Measurements from ENCODE around the gene SIRT4.
"Not testable (repeated sequence)": the region's sequence is repeated elsewhere in the genome, so short reads cannot be mapped to it uniquely, and the experiment has no call there.

Gene SIRT4

DNA sequence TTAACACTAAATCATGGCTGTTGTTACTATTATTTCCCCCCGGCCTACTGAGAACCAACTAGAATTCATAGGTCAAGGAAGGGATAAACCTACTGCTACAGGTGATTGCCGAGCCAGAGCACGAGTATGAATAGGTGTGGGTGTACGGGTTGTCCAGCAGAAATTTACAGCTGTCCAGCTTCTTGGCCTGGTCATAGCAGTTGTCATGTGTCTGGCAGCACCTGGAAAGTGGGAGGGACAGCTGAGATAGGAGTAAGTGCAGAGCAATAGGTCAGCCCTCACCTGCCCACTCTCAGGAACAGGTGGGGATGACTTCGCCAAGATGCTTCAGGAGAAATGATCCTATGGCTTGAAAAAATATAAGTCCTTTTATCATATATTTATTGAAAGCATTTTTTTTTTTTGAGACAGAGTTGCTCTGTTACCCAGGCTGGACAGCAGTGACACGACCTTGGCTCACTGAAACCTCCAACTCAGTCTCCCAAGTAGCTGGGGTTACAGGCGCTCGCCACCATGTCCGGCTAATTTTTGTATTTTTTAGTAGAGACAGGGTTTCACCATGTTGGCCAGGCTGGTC is 22.8 kb downstream of the SIRT4 start:
- no peak overlapping the region for H3K27ac ChIP-seq (ENCODE audit: low read length)
- peaks cover 4% of the 10 kb centered on the region for H3K27me3 ChIP-seq (ENCODE audit: control insufficient read depth, insufficient read depth, low read length)
- no peak overlapping the region for H3K9ac ChIP-seq (ENCODE audit: low read length)
- no peaks in the 10 kb centered on the region for H3K4me1 ChIP-seq (ENCODE audit: control insufficient read depth, low read depth, low read length)
- H3K36me3 ChIP-seq (ENCODE audit: control insufficient read depth, low read depth, low read length), result no peaks in the 10 kb centered on the region
- H3K9me3 ChIP-seq (ENCODE audit: control insufficient read depth, low read depth, low read length), result no peaks in the 10 kb centered on the region
- H3K4me3 ChIP-seq (ENCODE audit: low read length), result no peak overlapping the region

DNA sequence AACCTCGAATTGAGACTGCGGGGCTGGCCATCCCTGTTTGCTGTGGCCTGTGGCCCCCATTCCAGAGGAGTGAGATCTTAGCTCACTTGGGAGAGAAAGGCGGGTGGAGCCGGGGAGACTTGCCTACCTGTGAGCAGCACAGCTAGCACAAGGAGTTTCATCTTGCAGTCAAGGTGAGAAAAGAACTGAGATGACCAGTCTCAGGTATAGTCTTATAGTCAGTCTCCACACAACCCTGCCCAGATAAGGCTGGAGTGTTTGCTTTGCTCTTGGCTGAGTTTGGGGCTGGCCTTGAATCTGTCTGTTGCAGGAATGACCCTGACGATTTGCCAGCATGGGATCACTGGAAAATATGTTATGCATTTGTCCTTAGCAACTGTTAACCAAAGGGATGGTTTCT is 25.5 kb downstream of the SIRT4 start, which contains the start of gene PLA2G1B:
PLA2G1B (minus strand) TSS at position 187 of the 400 bp plus-strand sequence; CDS start at position 161, 26 bp downstream.
- H3K27me3 ChIP-seq (ENCODE audit: control insufficient read depth, insufficient read depth, low read length), result peaks cover 4% of the 10 kb centered on the region
- no peaks in the 10 kb centered on the region for H3K4me1 ChIP-seq (ENCODE audit: control insufficient read depth, low read depth, low read length)
- H3K9ac ChIP-seq (ENCODE audit: low read length), result no peak within 1 kb of the TSS
- H3K36me3 ChIP-seq (ENCODE audit: control insufficient read depth, low read depth, low read length), result no peaks in the 10 kb centered on the region
- H3K9me3 ChIP-seq (ENCODE audit: control insufficient read depth, low read depth, low read length), result no peaks in the 10 kb centered on the region
- no peak within 1 kb of the TSS for H3K27ac ChIP-seq (ENCODE audit: low read length)
- H3K4me3 ChIP-seq (ENCODE audit: low read length), result no peak within 1 kb of the TSS

DNA sequence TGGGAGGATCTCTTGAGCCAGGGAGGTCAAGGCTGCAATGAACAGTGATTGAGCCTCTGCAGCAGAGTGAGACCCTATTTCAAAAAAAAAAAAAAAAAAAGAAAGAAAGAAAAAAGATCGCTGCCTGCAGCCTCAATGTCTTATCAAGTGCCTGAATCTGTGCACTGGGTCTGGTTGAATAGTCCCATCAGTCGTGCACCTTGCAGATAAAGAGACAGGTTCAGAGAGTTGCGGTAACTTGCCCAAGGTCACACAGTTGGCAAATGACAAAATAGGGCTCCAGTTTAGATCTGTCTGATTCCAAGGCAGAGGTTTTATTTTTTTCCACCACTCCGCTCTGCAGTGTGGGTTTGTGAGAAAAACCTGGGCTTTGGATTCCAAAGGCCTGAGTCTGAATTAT is 26.1 kb downstream of the SIRT4 start:
- Histone ChIP-seq H3K4me1 (ENCODE audit: control insufficient read depth, low read depth, low read length) (no peaks in the 10 kb centered on the region), H3K4me3 (ENCODE audit: low read length) (no peak overlapping the region), H3K27me3 (ENCODE audit: control insufficient read depth, insufficient read depth, low read length) (peaks cover 4% of the 10 kb centered on the region), H3K9me3 (ENCODE audit: control insufficient read depth, low read depth, low read length) (no peaks in the 10 kb centered on the region), H3K9ac (ENCODE audit: low read length) (no peak overlapping the region), H3K36me3 (ENCODE audit: control insufficient read depth, low read depth, low read length) (no peaks in the 10 kb centered on the region), H3K27ac (ENCODE audit: low read length) (no peak overlapping the region)

DNA sequence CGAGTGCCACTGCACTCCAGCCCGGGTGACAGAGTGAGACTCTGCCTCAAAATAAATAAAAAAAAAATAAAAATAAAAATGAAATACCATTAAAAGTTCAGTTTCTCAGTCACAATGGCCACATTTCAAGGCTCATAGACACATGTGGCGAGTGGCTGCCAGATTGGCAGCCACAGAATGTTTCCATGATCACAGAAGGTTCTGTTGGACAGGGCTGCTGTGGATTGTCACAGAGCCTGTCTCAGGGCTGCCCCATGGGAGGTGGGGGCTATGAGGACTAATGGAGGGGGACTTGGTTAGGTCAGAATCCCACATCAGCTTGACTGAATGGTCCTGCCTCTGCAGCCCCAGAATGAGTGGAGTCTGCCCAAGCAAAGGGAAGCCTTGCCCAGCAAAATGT is 29.3 kb downstream of the SIRT4 start:
- H3K27me3 ChIP-seq (ENCODE audit: control insufficient read depth, insufficient read depth, low read length), result no peaks in the 10 kb centered on the region

GRCh38 chr12:120332041-120332440 is 29.9 kb downstream of the SIRT4 start:
- Histone ChIP-seq H3K4me1 (ENCODE audit: control insufficient read depth, low read depth, low read length) (no peaks in the 10 kb centered on the region), H3K27ac (ENCODE audit: low read length) (no peak overlapping the region), H3K9me3 (ENCODE audit: control insufficient read depth, low read depth, low read length) (peaks cover 2% of the 10 kb centered on the region), H3K9ac (ENCODE audit: low read length) (no peak overlapping the region), H3K36me3 (ENCODE audit: control insufficient read depth, low read depth, low read length) (no peaks in the 10 kb centered on the region), H3K4me3 (ENCODE audit: low read length) (no peak overlapping the region), H3K27me3 (ENCODE audit: control insufficient read depth, insufficient read depth, low read length) (no peaks in the 10 kb centered on the region)

More for the DNA sequence above, 29.3 kb downstream of the SIRT4 start:
- no peak overlapping the region for H3K27ac ChIP-seq (ENCODE audit: low read length)
- no peak overlapping the region for H3K9ac ChIP-seq (ENCODE audit: low read length)
- no peaks in the 10 kb centered on the region for H3K9me3 ChIP-seq (ENCODE audit: control insufficient read depth, low read depth, low read length)
- no peak overlapping the region for H3K4me3 ChIP-seq (ENCODE audit: low read length)
- no peaks in the 10 kb centered on the region for H3K36me3 ChIP-seq (ENCODE audit: control insufficient read depth, low read depth, low read length)
- no peaks in the 10 kb centered on the region for H3K4me1 ChIP-seq (ENCODE audit: control insufficient read depth, low read depth, low read length)

DNA sequence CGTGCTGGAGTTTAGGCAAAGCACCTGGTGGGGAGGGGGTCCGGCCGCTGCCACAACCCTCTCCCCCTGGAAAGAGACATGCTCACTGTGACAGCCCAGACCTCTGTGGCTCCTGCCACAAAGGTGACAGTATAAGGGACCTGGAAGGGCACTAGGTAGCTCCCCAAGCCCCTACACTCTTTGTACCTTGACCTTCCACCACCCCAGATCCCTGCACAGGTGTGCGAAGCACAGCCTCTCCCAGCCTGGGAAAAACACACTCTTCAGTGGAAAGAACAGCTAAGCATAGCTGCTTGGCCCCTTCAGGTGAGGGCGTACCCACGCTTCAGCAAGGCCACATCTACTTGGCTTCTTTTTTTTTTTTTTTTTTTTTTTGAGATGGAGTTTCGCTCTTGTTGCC is 30.4 kb downstream of the SIRT4 start:
- Histone ChIP-seq H3K27ac (ENCODE audit: low read length) (no peak overlapping the region), H3K9ac (ENCODE audit: low read length) (no peak overlapping the region), H3K9me3 (ENCODE audit: control insufficient read depth, low read depth, low read length) (peaks cover 2% of the 10 kb centered on the region), H3K4me1 (ENCODE audit: control insufficient read depth, low read depth, low read length) (no peaks in the 10 kb centered on the region), H3K27me3 (ENCODE audit: control insufficient read depth, insufficient read depth, low read length) (no peaks in the 10 kb centered on the region), H3K4me3 (ENCODE audit: low read length) (no peak overlapping the region), H3K36me3 (ENCODE audit: control insufficient read depth, low read depth, low read length) (no peaks in the 10 kb centered on the region)

DNA sequence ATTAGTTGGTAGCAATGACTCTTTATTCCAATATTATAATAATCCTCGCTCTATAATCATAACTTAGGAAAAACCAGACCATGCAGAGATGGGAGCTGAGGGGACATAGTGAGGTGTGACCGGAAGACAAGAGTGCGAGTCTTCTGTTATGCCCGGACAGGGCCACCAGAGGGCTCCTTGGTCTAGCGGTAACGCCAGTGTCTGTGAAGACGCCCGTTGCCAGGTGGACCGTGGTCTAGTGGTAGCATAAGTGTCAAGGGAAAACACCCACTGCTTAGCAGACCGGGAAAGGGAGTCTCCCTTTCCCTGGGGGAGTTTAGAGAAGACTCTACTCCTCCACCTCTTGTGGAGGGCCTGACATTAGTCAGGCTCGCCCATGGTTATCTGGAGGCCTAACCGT is 33.3 kb downstream of the SIRT4 start:
- not testable (repeated sequence) for H3K36me3 ChIP-seq (ENCODE audit: control insufficient read depth, low read depth, low read length); H3K4me1 ChIP-seq (ENCODE audit: control insufficient read depth, low read depth, low read length); H3K4me3 ChIP-seq (ENCODE audit: low read length); H3K9me3 ChIP-seq (ENCODE audit: control insufficient read depth, low read depth, low read length); H3K9ac ChIP-seq (ENCODE audit: low read length); H3K27me3 ChIP-seq (ENCODE audit: control insufficient read depth, insufficient read depth, low read length); H3K27ac ChIP-seq (ENCODE audit: low read length)

DNA sequence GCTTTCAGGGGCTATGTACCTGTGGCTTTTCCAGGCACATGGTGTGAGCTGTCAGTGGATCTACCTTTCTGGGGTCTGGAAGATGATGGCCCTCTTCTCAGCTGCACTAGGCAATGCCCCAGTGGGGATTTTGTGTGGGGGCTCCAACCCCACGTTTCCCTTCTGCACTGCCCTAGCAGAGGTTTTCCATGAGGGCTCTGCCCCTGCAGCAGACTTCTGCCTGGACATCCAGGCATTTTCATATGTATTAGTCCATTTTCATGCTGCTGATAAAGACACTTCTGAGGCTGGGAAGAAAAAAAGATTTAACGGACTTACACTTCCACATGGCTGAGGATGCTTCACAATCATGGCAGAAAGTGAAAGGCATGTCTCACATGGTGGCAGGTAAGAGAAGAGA is 34.3 kb downstream of the SIRT4 start:
- not testable (repeated sequence) for H3K9ac ChIP-seq (ENCODE audit: low read length); H3K27me3 ChIP-seq (ENCODE audit: control insufficient read depth, insufficient read depth, low read length); H3K27ac ChIP-seq (ENCODE audit: low read length); H3K36me3 ChIP-seq (ENCODE audit: control insufficient read depth, low read depth, low read length); H3K4me1 ChIP-seq (ENCODE audit: control insufficient read depth, low read depth, low read length); H3K9me3 ChIP-seq (ENCODE audit: control insufficient read depth, low read depth, low read length); H3K4me3 ChIP-seq (ENCODE audit: low read length)

- Histone ChIP-seq H3K4me3 (ENCODE audit: low read length) (no peak overlapping the region), H3K9me3 (ENCODE audit: control insufficient read depth, low read depth, low read length) (peaks cover 2% of the 10 kb centered on the region)
These were observed 35.6 kb downstream of the SIRT4 start for GRCh38 chr12:120337730-120338129.

GRCh38 chr12:120339256-120339655 is 37.1 kb downstream of the SIRT4 start:
- H3K27me3 ChIP-seq (ENCODE audit: control insufficient read depth, insufficient read depth, low read length), result no peaks in the 10 kb centered on the region
- H3K9ac ChIP-seq (ENCODE audit: low read length), result no peak overlapping the region
- H3K4me3 ChIP-seq (ENCODE audit: low read length), result no peak overlapping the region
- H3K4me1 ChIP-seq (ENCODE audit: control insufficient read depth, low read depth, low read length), result no peaks in the 10 kb centered on the region
- H3K27ac ChIP-seq (ENCODE audit: low read length), result no peak overlapping the region
- H3K9me3 ChIP-seq (ENCODE audit: control insufficient read depth, low read depth, low read length), result peaks cover 2% of the 10 kb centered on the region
- peaks cover 10% of the 10 kb centered on the region for H3K36me3 ChIP-seq (ENCODE audit: control insufficient read depth, low read depth, low read length)

More at GRCh38 chr12:120337730-120338129, 35.6 kb downstream of the SIRT4 start:
- H3K4me1 ChIP-seq (ENCODE audit: control insufficient read depth, low read depth, low read length), result no peaks in the 10 kb centered on the region
- no peak overlapping the region for H3K9ac ChIP-seq (ENCODE audit: low read length)
- H3K36me3 ChIP-seq (ENCODE audit: control insufficient read depth, low read depth, low read length), result no peaks in the 10 kb centered on the region
- H3K27ac ChIP-seq (ENCODE audit: low read length), result no peak overlapping the region
- H3K27me3 ChIP-seq (ENCODE audit: control insufficient read depth, insufficient read depth, low read length), result no peaks in the 10 kb centered on the region

DNA sequence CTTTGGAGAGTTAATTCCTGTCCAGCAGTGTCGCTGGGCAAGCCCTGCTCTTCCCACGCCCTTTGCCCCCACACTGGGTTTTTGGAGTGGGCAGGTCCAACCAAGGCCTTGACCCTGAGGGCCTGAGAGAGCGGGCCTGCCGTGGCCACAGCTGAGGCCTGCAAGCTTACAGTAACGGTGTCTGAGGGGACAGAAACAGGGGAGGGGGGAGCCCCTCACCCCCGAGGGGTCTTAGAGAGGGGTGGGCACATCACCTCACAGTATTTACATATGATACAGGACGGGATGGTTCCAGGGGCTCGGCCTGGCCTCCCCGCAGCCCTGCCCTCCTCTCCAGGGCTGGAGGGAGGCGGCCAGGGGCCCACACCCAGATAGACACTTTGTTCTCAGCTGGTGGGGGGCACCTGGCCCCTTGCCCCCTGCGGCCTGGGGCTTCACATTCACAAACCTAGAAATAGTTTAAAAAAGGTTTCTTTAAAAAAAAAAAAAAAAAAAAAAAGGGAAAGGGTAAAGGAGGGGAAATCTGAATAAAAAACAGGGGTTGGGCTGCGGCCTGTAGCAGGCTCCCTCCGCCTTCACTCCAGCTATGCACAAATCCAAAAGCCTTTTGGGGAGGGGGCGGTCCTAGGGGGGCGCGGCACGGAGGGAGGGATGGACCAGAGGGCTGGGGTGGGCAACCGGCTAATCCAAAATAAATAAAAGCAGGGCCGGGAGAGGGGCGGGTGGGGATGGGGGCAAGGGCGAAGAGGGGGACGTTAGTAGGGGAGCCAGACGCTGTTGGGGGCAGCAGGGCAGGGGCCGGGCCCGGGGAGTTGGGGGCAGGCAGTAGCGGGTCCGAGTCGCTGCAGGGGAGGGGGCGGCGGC is 40.3 kb downstream of the SIRT4 start:
- H3K4me3 ChIP-seq (ENCODE audit: low read length), result no peak overlapping the region

More for the DNA sequence above, 40.3 kb downstream of the SIRT4 start:
- no peak overlapping the region for H3K27ac ChIP-seq (ENCODE audit: low read length)
- no peaks in the 10 kb centered on the region for H3K9me3 ChIP-seq (ENCODE audit: control insufficient read depth, low read depth, low read length)
- no peaks in the 10 kb centered on the region for H3K4me1 ChIP-seq (ENCODE audit: control insufficient read depth, low read depth, low read length)
- peaks cover 26% of the 10 kb centered on the region for H3K36me3 ChIP-seq (ENCODE audit: control insufficient read depth, low read depth, low read length)
- H3K27me3 ChIP-seq (ENCODE audit: control insufficient read depth, insufficient read depth, low read length), result no peaks in the 10 kb centered on the region
- H3K9ac ChIP-seq (ENCODE audit: low read length), result no peak overlapping the region

Measured in iPS-18a (cell line).